AG04449 (cell line): ENCODE measurements around the gene C19orf25.

ENCODE experiments used
- CTCF ChIA-PET: fragments of 350-600 bp; formaldehyde crosslinking; extraction: SDS; loops from one replicate; lab custom pipeline; 2021; ENCODE audit warnings: antibody characterized with exemption; lab: Yijun Ruan, JAX
- POLR2A ChIA-PET: fragments of 400-600, 350-600 bp; formaldehyde crosslinking; extraction: SDS; loops from one replicate; lab custom pipeline; 2020; ENCODE audit warnings: antibody characterized with exemption, inconsistent platforms; lab: Yijun Ruan, JAX
- DNase-seq: peaks from one replicate; pipeline ENCODE4 v3.0.0-alpha.2; 2010; ENCODE audit warnings: low read depth, low spot score
- H3K4me3 ChIP-seq: 2 replicates; pipeline ENCODE4 v1.5.1; 2011; ENCODE audit warnings: low read depth, mild to moderate bottlenecking, control low read depth, low read length
- CTCF ChIP-seq: IDR thresholded peaks from one replicate; pipeline ENCODE4 v1.5.1; 2011; ENCODE audit warnings: mild to moderate bottlenecking, moderate library complexity, low read length, control low read depth, inconsistent platforms; ENCODE audit not compliant: insufficient read depth; ENCODE audit errors: missing control alignments

Gene C19orf25

GRCh38 chr19:1487576-1488281, 8.7 kb upstream of the C19orf25 start:
- CTCF ChIA-PET = no interaction called here
- no peak overlapping the region for H3K4me3 ChIP-seq
- TF ChIP-seq CTCF = no peak
- POLR2A ChIA-PET = no interaction called here
- DNase-seq = no peak

GRCh38 chr19:1486720-1487575, 7.9 kb upstream of the C19orf25 start:
- no peak for TF ChIP-seq CTCF
- ChIA-PET POLR2A (no interaction called here), CTCF (no interaction called here)

GRCh38 chr19:1483979-1484428, 5.0 kb upstream of the C19orf25 start:
- TF ChIP-seq CTCF = no peak
- H3K4me3 ChIP-seq = no peak overlapping the region
- ChIA-PET POLR2A (no interaction called here), CTCF (interaction anchor here (1.3 kb wide), 1 partner anchor 38 kb away, joined by 3 read pairs; no protein-coding TSS in a partner anchor)
- DNase-seq = no peak

More at GRCh38 chr19:1486720-1487575, 7.9 kb upstream of the C19orf25 start:
- DNase-seq = no peak
- no peak overlapping the region for H3K4me3 ChIP-seq

GRCh38 chr19:1483131-1483978, 4.3 kb upstream of the C19orf25 start:
- DNase-seq = no peak
- no peak overlapping the region for H3K4me3 ChIP-seq
- CTCF ChIA-PET = interaction anchor here (1.3 kb wide), 1 partner anchor 38 kb away, joined by 3 read pairs; no protein-coding TSS in a partner anchor
- POLR2A ChIA-PET = no interaction called here
- TF ChIP-seq CTCF = no peak

GRCh38 chr19:1482361-1483130, 3.5 kb upstream of the C19orf25 start:
- CTCF ChIA-PET = no interaction called here
- POLR2A ChIA-PET = no interaction called here
- no peak overlapping the region for H3K4me3 ChIP-seq
- TF ChIP-seq CTCF = no peak
- no peak for DNase-seq
